ENCODE results near the gene TMCO5A.
"Not testable (repeated sequence)": the region's sequence is repeated elsewhere in the genome, so short reads cannot be mapped to it uniquely, and the experiment has no call there.

TMCO5A gene

DNA sequence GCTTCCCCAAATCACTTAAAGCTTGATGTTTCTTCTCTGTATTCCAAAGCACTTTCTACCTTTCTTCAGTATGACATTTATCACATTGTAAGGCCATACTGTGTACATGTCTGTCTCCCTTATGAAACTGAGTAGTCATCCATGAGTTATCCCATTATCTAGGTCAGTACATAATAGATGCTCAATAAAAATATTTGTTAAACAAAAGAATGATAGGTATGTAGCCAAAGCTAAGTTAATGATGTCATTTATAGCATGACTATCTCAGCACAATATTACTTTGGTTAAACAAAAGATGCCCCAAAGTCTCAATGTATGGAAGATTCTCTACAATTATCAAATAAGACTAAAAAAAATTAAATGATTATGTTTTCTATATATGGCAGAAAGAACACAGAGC, 3.1 kb upstream of the TMCO5A start:
- no peak for DNase-seq (ENCODE audit: low spot score in 2 of 2)
- H3K9me3 ChIP-seq = no peaks in the 10 kb centered on the region
- in situ Hi-C loops (cut with MboI; ENCODE audit: low sequenced_read_pairs) = no loop called here
- no peaks in the 10 kb centered on the region for H3K4me1 ChIP-seq
- H3K4me3 ChIP-seq = no peak overlapping the region
- no peaks in the 10 kb centered on the region; the same call in 1 of the 2 replicates for H3K27me3 ChIP-seq (ENCODE audit: low read depth)
- no peaks in the 10 kb centered on the region for H3K36me3 ChIP-seq (replicated peaks)

DNA sequence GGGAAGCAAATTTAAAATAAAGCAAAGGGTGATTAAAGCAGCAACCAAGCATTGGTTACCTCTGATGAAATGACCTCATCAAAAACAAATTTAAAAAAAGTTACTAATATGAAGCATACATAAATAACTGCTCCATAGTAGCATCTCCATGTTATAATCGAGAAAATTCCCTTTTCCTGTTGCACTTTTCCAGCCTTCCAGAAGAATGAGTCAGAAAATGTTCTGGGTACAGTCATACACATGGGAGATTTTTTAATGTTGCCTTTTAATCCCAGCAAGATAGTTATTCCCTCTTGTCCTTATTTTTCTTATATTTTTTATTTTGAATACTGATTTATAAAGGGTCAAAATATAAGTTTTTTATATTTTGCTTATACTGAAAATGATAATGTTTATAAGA, 2.6 kb upstream of the TMCO5A start:
- DNase-seq (ENCODE audit: low spot score in 2 of 2) = no peak
- in situ Hi-C loops (cut with MboI; ENCODE audit: low sequenced_read_pairs) = no loop called here
- Histone ChIP-seq H3K4me1 (no peaks in the 10 kb centered on the region), H3K4me3 (no peak overlapping the region), H3K27me3 (ENCODE audit: low read depth) (no peaks in the 10 kb centered on the region; the same call in 1 of the 2 replicates), H3K9me3 (no peaks in the 10 kb centered on the region), H3K36me3 (replicated peaks) (no peaks in the 10 kb centered on the region)

DNA sequence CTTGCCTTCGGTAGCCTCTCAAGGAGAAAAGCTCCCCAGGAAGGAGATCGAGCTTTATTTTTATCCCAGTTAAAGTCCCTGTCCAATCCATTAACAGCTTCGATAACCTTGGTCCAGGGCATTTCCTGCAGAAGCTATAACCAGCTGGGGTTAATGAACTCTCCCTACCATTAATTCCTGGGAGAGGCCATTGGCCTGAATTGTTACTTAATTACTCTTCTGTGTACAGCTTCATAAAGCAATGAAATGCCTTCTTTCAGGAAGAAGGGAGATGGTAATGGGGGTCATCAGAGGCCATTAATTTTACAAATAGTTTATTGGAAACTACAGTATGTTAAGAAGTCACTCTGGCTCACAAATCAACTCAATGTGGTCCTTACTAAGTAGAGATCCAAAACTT, 1.9 kb upstream of the TMCO5A start:
- H3K9me3 ChIP-seq = no peaks in the 10 kb centered on the region

DNA sequence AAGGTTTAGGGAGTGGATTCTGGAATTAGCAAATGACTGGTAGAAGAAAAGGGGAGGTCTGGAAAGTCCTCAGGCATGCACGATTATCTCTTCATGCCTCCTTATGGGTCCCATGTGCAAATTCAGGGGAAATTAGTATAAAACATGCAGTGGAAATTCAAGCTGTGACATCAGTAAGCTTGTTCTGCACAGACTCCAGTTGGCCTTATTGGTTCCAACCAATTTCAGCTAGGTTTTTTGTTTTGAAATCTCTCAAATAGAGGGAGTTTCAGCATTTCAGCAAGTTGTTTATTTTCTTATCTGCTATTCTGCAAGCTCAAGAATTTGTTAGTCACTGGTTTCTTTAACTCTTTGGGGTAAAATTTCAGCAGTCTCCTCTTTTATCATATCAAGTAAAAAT, 774 bp upstream of the TMCO5A start:
- in situ Hi-C loops (cut with MboI; ENCODE audit: low sequenced_read_pairs) = no loop called here
- no peak for DNase-seq (ENCODE audit: low spot score in 2 of 2)
- Histone ChIP-seq H3K9me3 (no peaks in the 10 kb centered on the region), H3K4me1 (no peaks in the 10 kb centered on the region), H3K4me3 (no peak overlapping the region), H3K36me3 (replicated peaks) (no peaks in the 10 kb centered on the region), H3K27me3 (ENCODE audit: low read depth) (no peaks in the 10 kb centered on the region; the same call in 1 of the 2 replicates)

More for the DNA sequence above, 1.9 kb upstream of the TMCO5A start:
- Histone ChIP-seq H3K36me3 (replicated peaks) (no peaks in the 10 kb centered on the region), H3K4me1 (no peaks in the 10 kb centered on the region), H3K27me3 (ENCODE audit: low read depth) (no peaks in the 10 kb centered on the region; the same call in 1 of the 2 replicates), H3K4me3 (no peak overlapping the region)
- in situ Hi-C loops (cut with MboI; ENCODE audit: low sequenced_read_pairs) = no loop called here
- no peak for DNase-seq (ENCODE audit: low spot score in 2 of 2)

DNA sequence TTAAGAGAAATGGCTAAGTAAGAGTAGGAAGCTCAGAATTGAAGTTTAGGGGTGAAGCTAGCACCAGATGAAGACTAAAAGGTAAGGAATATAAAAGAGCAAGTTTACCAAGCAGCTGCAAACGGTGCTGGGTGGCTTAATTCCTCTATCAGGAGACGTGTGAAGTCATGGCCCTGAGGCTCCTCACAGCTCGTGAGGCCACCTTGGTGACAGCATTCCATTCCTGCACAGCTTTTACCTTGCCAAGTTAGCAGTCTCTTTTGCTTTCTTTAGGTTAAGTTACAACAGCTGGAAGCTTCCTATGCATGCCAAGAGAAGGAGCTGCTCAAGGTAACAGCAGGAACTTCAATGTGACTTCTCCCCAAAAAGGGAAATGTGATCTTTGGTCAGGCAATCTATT, 6.4 kb downstream of the TMCO5A start:
- Histone ChIP-seq H3K4me3 (no peak overlapping the region), H3K36me3 (replicated peaks) (no peaks in the 10 kb centered on the region), H3K4me1 (no peaks in the 10 kb centered on the region), H3K27me3 (ENCODE audit: low read depth) (no peaks in the 10 kb centered on the region), H3K9me3 (no peaks in the 10 kb centered on the region)
- in situ Hi-C loops (cut with MboI; ENCODE audit: low sequenced_read_pairs) = no loop called here
- DNase-seq (ENCODE audit: low spot score in 2 of 2) = no peak

DNA sequence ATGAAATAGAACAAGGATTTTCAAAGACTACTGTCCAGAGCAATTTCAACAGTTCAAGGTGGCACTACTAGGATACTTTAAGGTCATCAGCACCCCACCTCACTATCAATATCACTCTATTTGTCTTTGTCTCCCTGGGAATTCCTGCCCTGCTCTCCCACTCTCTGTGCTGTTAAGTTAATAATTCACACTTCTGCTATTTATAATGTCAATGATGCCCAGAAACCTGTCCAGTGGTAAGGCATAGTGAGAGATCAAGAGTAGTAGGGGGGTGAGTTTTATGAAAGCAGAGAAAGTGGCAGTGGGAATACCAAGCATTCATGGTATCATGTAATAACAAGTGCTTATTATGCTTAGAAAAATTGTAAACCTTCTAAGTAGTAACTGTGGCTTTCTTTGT, 7.3 kb downstream of the TMCO5A start:
- no peaks in the 10 kb centered on the region for H3K4me1 ChIP-seq
- H3K36me3 ChIP-seq (replicated peaks) = no peaks in the 10 kb centered on the region
- no peaks in the 10 kb centered on the region for H3K9me3 ChIP-seq
- H3K27me3 ChIP-seq (ENCODE audit: low read depth) = no peaks in the 10 kb centered on the region
- in situ Hi-C loops (cut with MboI; ENCODE audit: low sequenced_read_pairs) = no loop called here
- no peak for DNase-seq (ENCODE audit: low spot score in 2 of 2)
- H3K4me3 ChIP-seq = no peak overlapping the region

DNA sequence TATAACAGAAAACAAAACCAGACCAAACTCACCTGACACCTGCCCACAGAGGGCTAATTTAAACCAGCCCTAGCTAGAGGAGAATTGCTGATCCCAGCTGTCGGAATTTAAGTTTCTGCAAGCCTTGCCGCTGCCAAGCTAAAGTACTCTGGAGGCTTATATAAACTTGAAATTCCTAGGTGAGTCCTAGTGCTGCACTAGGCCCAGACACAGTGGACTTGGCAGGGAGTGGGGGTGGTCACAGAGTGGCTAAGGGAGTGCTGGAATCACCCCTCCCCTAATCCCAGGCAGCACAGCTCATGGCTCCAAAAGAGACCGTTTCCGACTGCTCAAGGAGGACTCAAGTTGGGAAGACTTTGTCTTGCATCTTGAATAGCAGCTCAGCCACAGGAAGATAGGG, 17.6 kb downstream of the TMCO5A start:
- Histone ChIP-seq H3K36me3 (replicated peaks) (no peaks in the 10 kb centered on the region), H3K4me3 (no peak overlapping the region), H3K27me3 (ENCODE audit: low read depth) (no peaks in the 10 kb centered on the region), H3K4me1 (no peaks in the 10 kb centered on the region), H3K9me3 (no peaks in the 10 kb centered on the region)
- in situ Hi-C loops (cut with MboI; ENCODE audit: low sequenced_read_pairs) = no loop called here
- no peak for DNase-seq (ENCODE audit: low spot score in 2 of 2)

DNA sequence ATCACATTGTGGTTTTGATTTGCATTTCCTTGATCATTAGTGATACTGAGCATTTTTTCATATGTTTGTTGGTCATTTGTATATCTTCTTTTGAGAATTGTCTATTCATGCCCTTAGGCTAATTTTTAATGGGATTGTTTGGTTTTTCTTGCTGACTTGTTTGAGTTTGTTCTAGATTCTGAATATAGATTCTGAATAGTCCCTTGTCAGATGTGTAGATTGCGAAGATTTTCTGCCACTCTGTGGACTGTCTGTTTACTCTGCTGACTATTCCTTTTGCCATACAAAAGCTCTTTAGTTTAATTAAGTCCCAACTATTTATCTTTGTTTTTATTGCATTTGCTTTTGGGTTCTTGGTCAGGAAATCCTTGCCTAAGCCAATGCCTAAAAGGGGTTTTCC, 26.3 kb downstream of the TMCO5A start:
- H3K27me3 ChIP-seq (ENCODE audit: low read depth); H3K9me3 ChIP-seq; H3K36me3 ChIP-seq (replicated peaks); in situ Hi-C loops (cut with MboI; ENCODE audit: low sequenced_read_pairs); H3K4me1 ChIP-seq; DNase-seq (ENCODE audit: low spot score in 2 of 2); H3K4me3 ChIP-seq: not testable (repeated sequence)

DNA sequence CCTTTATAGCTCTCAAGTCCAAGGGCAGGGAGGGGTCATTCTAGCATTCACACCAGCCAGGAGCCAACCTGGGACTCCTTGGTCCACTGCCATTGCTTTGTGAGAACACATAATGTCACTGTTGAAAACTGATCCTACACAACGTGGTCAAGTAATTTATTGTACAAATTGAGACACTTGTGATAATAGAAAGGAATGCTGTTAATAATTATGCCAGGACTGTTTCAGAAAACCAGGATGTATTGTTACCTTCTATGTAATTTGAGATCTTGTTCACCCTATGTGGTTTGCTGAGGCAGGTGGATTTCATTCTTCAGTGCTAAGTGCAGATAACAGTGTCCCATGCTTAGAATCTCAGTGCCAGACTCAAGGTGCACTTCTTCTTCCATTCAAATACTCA, 33.3 kb downstream of the TMCO5A start:
- Histone ChIP-seq H3K27me3 (ENCODE audit: low read depth) (no peaks in the 10 kb centered on the region), H3K9me3 (no peaks in the 10 kb centered on the region), H3K36me3 (replicated peaks) (no peaks in the 10 kb centered on the region), H3K4me3 (no peak overlapping the region), H3K4me1 (no peaks in the 10 kb centered on the region)
- in situ Hi-C loops (cut with MboI; ENCODE audit: low sequenced_read_pairs) = no loop called here
- no peak for DNase-seq (ENCODE audit: low spot score in 2 of 2)

DNA sequence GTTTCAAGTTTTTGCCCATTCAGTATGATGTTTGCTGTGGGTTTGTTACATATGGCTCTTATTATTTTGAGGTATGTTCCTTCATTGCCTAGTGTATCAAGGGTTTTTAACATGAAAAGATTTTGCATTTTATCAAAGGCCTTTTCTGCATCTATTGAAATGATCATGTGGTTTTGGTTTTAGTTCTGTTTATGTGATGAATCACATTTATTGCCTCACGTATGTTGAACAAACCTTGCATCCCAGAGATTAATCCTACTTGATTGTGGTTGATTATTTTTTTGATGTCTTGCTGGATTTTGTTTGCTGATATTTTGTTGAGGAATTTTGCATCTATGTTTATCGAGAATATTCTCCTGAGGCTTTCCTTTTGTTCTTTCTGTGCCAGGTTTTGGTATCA, 39.4 kb downstream of the TMCO5A start:
- peaks cover 3% of the 10 kb centered on the region for H3K27me3 ChIP-seq (ENCODE audit: low read depth)
- no peaks in the 10 kb centered on the region for H3K36me3 ChIP-seq (replicated peaks)
- DNase-seq (ENCODE audit: low spot score in 2 of 2) = no peak
- H3K4me3 ChIP-seq = no peak overlapping the region
- H3K9me3 ChIP-seq = no peaks in the 10 kb centered on the region
- in situ Hi-C loops (cut with MboI; ENCODE audit: low sequenced_read_pairs) = no loop called here
- H3K4me1 ChIP-seq = no peaks in the 10 kb centered on the region

DNA sequence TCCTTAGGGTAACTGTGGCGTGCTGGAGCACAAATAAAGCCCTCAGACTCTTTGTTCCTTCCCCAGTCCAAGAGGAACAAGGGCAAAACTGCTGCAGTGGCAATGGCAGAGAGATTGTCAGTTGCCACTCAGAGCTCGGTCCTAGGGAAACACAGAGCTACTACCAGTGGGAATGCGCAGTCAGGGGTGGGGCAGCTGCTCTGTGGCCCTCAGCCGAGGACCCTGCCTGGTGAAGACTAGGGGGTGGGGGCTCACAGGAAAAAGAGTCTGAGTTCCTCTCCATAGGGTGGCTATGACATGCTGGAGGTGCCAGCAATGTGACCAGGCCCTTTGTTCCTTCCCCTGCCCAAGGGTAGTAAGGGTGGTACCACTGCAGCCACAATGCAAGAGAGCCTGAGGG, 43.8 kb downstream of the TMCO5A start:
- in situ Hi-C loops (cut with MboI; ENCODE audit: low sequenced_read_pairs) = loop anchor here (25.0 kb wide), 1 partner anchor 709 kb away; no protein-coding TSS in a partner anchor
- DNase-seq (ENCODE audit: low spot score in 2 of 2) = no peak
- no peaks in the 10 kb centered on the region for H3K4me1 ChIP-seq

DNA sequence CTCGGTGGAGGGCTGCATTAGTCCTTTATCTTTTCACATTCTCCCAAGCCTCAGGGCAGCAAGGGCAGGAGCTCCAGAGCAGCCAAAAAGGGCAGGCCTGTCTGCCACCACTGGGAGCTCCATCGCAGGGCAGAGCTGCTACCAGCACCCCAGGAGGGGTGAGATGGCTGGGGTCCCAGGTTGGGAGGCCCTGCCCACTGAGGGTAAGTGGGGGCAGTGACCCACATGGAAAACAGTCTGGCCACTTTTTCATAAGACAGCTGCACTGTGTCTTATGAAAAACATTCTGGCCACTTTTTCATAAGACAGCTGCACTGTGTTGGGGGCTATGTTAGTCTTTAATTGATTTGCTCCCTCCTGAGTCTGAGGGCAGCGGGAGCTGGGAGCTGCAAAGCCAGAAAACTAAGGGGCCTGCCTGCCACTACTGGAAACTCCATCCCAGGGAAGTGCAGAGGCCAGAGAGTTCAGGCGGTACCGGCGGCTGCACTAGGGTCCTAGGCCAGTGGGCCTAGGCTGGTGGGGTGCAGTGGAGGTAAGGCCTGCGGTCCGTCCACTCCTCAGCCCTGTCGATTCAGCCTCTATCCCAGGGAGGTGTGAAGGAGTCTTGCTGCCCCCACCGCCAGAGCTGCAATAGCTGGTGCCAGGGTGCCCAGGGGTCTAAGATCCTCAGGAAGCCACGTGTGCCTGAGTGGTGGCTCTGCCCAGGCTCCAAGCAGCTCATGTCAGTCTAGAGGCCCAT, 45.4 kb downstream of the TMCO5A start:
- Histone ChIP-seq H3K27me3 (ENCODE audit: low read depth) (peaks cover 3% of the 10 kb centered on the region), H3K4me3 (no peak overlapping the region), H3K9me3 (no peaks in the 10 kb centered on the region), H3K4me1 (no peaks in the 10 kb centered on the region), H3K36me3 (replicated peaks) (no peaks in the 10 kb centered on the region)
- in situ Hi-C loops (cut with MboI; ENCODE audit: low sequenced_read_pairs) = loop anchor here (25.0 kb wide), 1 partner anchor 707 kb away; no protein-coding TSS in a partner anchor
- DNase-seq (ENCODE audit: low spot score in 2 of 2) = no peak

More for the DNA sequence above, 43.8 kb downstream of the TMCO5A start:
- peaks cover 3% of the 10 kb centered on the region for H3K27me3 ChIP-seq (ENCODE audit: low read depth)
- H3K4me3 ChIP-seq = no peak overlapping the region
- H3K9me3 ChIP-seq = no peaks in the 10 kb centered on the region
- H3K36me3 ChIP-seq (replicated peaks) = no peaks in the 10 kb centered on the region

DNA sequence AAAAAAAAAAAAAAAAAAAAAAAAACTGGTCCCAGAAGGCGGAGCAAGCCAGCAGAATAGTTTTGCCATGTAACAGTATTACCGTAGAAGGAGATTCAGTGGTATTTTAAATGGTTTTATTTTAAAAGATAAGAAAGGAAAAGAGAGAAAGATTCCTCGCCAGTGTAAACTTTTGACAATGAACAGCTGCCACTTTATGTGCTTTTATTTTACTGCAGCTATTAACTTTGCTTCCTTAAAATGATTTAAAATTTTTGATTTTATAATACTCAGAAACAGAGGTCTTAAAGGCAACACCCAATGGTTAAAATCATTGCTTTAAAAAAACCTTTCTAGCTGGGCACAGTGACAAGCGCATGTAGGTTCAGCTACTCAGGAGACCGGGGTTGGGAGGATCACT, 46.8 kb downstream of the TMCO5A start:
- Histone ChIP-seq H3K4me3 (no peak overlapping the region), H3K27me3 (ENCODE audit: low read depth) (no peaks in the 10 kb centered on the region; the same call in 1 of the 2 replicates), H3K9me3 (no peaks in the 10 kb centered on the region), H3K36me3 (replicated peaks) (no peaks in the 10 kb centered on the region), H3K4me1 (no peaks in the 10 kb centered on the region)
- in situ Hi-C loops (cut with MboI; ENCODE audit: low sequenced_read_pairs) = loop anchor here (25.0 kb wide), 1 partner anchor 706 kb away; no protein-coding TSS in a partner anchor
- DNase-seq (ENCODE audit: low spot score in 2 of 2) = no peak

DNA sequence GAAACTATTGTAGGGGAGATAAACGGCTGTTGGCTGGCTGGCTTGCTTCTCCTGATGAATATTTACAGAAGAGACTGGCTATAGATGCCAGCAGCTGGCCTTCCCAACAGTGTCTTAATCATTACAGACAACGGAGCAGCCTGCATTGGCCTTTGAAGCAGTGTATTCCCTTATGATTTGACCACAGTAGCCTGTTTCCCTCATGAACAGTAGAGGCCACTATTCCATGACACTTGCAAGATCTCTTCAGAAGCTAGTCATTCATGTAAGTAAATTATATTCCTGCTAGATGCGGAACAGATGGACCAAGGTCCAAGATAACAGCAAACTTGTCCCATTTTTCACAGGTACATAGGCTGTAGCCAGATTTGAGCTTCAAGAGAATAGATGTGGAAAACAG, 47.3 kb downstream of the TMCO5A start:
- in situ Hi-C loops (cut with MboI; ENCODE audit: low sequenced_read_pairs) = loop anchor here (25.0 kb wide), 1 partner anchor 706 kb away; no protein-coding TSS in a partner anchor
- Histone ChIP-seq H3K27me3 (ENCODE audit: low read depth) (no peaks in the 10 kb centered on the region; the same call in 1 of the 2 replicates), H3K4me3 (no peak overlapping the region), H3K4me1 (no peaks in the 10 kb centered on the region), H3K9me3 (no peaks in the 10 kb centered on the region), H3K36me3 (replicated peaks) (no peaks in the 10 kb centered on the region)
- DNase-seq (ENCODE audit: low spot score in 2 of 2) = peak in 1 of 2 experiments; percentile 41
